ENCODE data around the gene NOXO1. TPM values are rescaled to one million over a fixed set of nuclear protein-coding genes. Genes with fewer than 3 reads are reported as not detected.

The NOXO1 gene
- total and polyA plus RNA-seq, 2 donors (not counting 3 experiments of a cell fraction or from before 2014, with no cell fraction given) = 0.37 to 0.60 TPM

- intact Hi-C loops (cut with micrococcal nuclease) = no loop called here
- FAIRE-seq (no peak), DNase-seq (ENCODE audit: low read depth, low spot score) (no peak)
- Histone ChIP-seq H3K4me2 (ENCODE audit: insufficient read depth, low read length) (no peak overlapping the region), H2AFZ (ENCODE audit: low read depth, low read length) (no peak overlapping the region), H3K9me3 (replicated peaks; ENCODE audit: control insufficient read depth, insufficient read depth, low read length) (no peaks in the 10 kb centered on the region), H3K27me3 (ENCODE audit: control insufficient read depth in 2 of 2, insufficient read depth in 2 of 2, low read length in 2 of 2) (peaks cover 35 to 41% of the 10 kb centered on the region in 2 experiments), H3K27ac (ENCODE audit: insufficient read depth, low read depth, low read length) (no peak overlapping the region), H4K20me1 (replicated peaks; ENCODE audit: control insufficient read depth, extremely low read depth, insufficient read depth, low read length) (no peaks in the 10 kb centered on the region), H3K4me1 (ENCODE audit: control insufficient read depth, extremely low read depth, insufficient read depth, low read length) (peaks cover 15% of the 10 kb centered on the region), H3K79me2 (ENCODE audit: control insufficient read depth, insufficient read depth, low read length) (peaks cover 5% of the 10 kb centered on the region), H3K4me3 (replicated peaks in 1 of 3; ENCODE audit: insufficient read depth in 1 of 3, low read depth in 1 of 3, low read length in 3 of 3) (no peak overlapping the region), H3K9me1 (replicated peaks; ENCODE audit: control insufficient read depth, extremely low read depth, insufficient read depth, low read length) (no peaks in the 10 kb centered on the region), H3K36me3 (ENCODE audit: control insufficient read depth in 2 of 2, extremely low read depth in 1 of 2, insufficient read depth in 2 of 2, low read length in 2 of 2) (peaks cover 7 to 25% of the 10 kb centered on the region in 2 experiments), H3K9ac (replicated peaks; ENCODE audit: extremely low read depth, insufficient read depth, low read length) (no peak overlapping the region)
- dilution Hi-C loops (cut with MboI; ENCODE audit: extremely low pct_ligation_motif_present, low sequenced_read_pairs) = no loop called here
- CTCF ChIA-PET = interaction anchor here (5.0 kb wide), 1 partner anchor 160 kb away, joined by 21 read pairs; no protein-coding TSS in a partner anchor
- POLR2A ChIA-PET = interaction anchor here (0.6 kb wide), 1 partner anchor 175 kb away, joined by 4 read pairs; the partner anchor contains the start of gene TRAF7
- BruUV-seq (replicated peaks) = no TSS peak
- TF ChIP-seq POLR2AphosphoS5 (IDR thresholded peaks at IDR 0.05; ENCODE audit: insufficient read depth, low read depth, low read length) (peak; percentile 10), FOS (IDR thresholded peaks at IDR 0.05; ENCODE audit: borderline replicate concordance, insufficient read depth, low read length) (no peak)
Measured at GRCh38 chr16:1980770-1981087, 540 bp downstream of the NOXO1 start.

- no peak for TF ChIP-seq JUN (IDR thresholded peaks at IDR 0.05; ENCODE audit: borderline replicate concordance, insufficient read depth, insufficient read length, low read depth)
- TF ChIP-seq FOS (IDR thresholded peaks at IDR 0.05; ENCODE audit: borderline replicate concordance, insufficient read depth, low read length) = no peak
- no peak for TF ChIP-seq POLR2AphosphoS5 (IDR thresholded peaks at IDR 0.05; ENCODE audit: insufficient read depth, low read depth, low read length)
- TF ChIP-seq EZH2 (IDR thresholded peaks at IDR 0.05; ENCODE audit: borderline replicate concordance, low read depth, low read length, severe bottlenecking) = peak; percentile 98
- TF ChIP-seq GATA2 (IDR thresholded peaks at IDR 0.05; ENCODE audit: insufficient read depth, insufficient read length, low read depth, low read length) = no peak
- TF ChIP-seq MAX (IDR thresholded peaks at IDR 0.05; ENCODE audit: insufficient read depth, insufficient read length) = no peak
- no peak for TF ChIP-seq CTCF (IDR thresholded peaks at IDR 0.05; ENCODE audit: extremely low read depth in 1 of 2, insufficient read depth in 1 of 2, low read depth in 1 of 2, low read length in 2 of 2)
- FAIRE-seq (no peak), DNase-seq (ENCODE audit: low read depth, low spot score) (no peak)
- Histone ChIP-seq H3K79me2 (ENCODE audit: control insufficient read depth, insufficient read depth, low read length) (peaks cover 3% of the 10 kb centered on the region), H3K4me1 (ENCODE audit: control insufficient read depth, extremely low read depth, insufficient read depth, low read length) (peaks cover 13% of the 10 kb centered on the region), H3K9me3 (replicated peaks; ENCODE audit: control insufficient read depth, insufficient read depth, low read length) (no peaks in the 10 kb centered on the region), H3K4me3 (replicated peaks in 1 of 3; ENCODE audit: insufficient read depth in 1 of 3, low read depth in 1 of 3, low read length in 3 of 3) (no peak overlapping the region), H3K4me2 (ENCODE audit: insufficient read depth, low read length) (no peak overlapping the region), H3K36me3 (ENCODE audit: control insufficient read depth in 2 of 2, extremely low read depth in 1 of 2, insufficient read depth in 2 of 2, low read length in 2 of 2) (peaks cover 7 to 29% of the 10 kb centered on the region in 2 experiments), H2AFZ (ENCODE audit: low read depth, low read length) (no peak overlapping the region), H3K9ac (replicated peaks; ENCODE audit: extremely low read depth, insufficient read depth, low read length) (no peak overlapping the region), H3K9me1 (replicated peaks; ENCODE audit: control insufficient read depth, extremely low read depth, insufficient read depth, low read length) (no peaks in the 10 kb centered on the region), H4K20me1 (replicated peaks; ENCODE audit: control insufficient read depth, extremely low read depth, insufficient read depth, low read length) (no peaks in the 10 kb centered on the region), H3K27ac (ENCODE audit: insufficient read depth, low read depth, low read length) (no peak overlapping the region), H3K27me3 (ENCODE audit: control insufficient read depth in 2 of 2, insufficient read depth in 2 of 2, low read length in 2 of 2) (peaks cover 35 to 41% of the 10 kb centered on the region in 2 experiments)
- no TSS peak for BruUV-seq (replicated peaks)
- intact Hi-C loops (cut with micrococcal nuclease) (no loop called here), dilution Hi-C loops (cut with MboI; ENCODE audit: extremely low pct_ligation_motif_present, low sequenced_read_pairs) (no loop called here)
- POLR2A ChIA-PET = interaction anchor here (0.6 kb wide), 1 partner anchor 175 kb away, joined by 4 read pairs; the partner anchor contains the start of gene TRAF7
- CTCF ChIA-PET = interaction anchor here (5.0 kb wide), 1 partner anchor 161 kb away, joined by 21 read pairs; no protein-coding TSS in a partner anchor
Measured at GRCh38 chr16:1980030-1980769, 1.1 kb downstream of the NOXO1 start.

All from endothelial cell of umbilical vein (primary cell).